Mononuclear cell (primary cell): ENCODE data around the gene DIPK1A. TPM values are rescaled to one million over a fixed set of nuclear protein-coding genes. Genes with fewer than 3 reads are reported as not detected.

Source experiments
- H3K27me3 ChIP-seq: 2 replicates; pipeline ENCODE4 v1.6.0; 2011; ENCODE audit warnings: low read length, control low read depth; ENCODE audit not compliant: insufficient read depth
- H3K4me1 ChIP-seq: 2 replicates; pipeline ENCODE4 v1.5.1; 2011; ENCODE audit warnings: mild to moderate bottlenecking, low read length, control low read depth; ENCODE audit not compliant: insufficient read depth
- H3K4me3 ChIP-seq: 2 replicates; pipeline ENCODE4 v1.5.1; 2011; ENCODE audit warnings: mild to moderate bottlenecking, low read length, moderate library complexity
- H3K9me3 ChIP-seq: 2 replicates; pipeline ENCODE4 v1.5.1; 2011; ENCODE audit warnings: low read depth, mild to moderate bottlenecking, control low read depth, low read length
- total RNA-seq: library from RNA; depleted of rRNA; stranded (reverse); fragments of >200 nt; gene quantifications from one replicate; pipeline ENCODE4 v1.2.3, GENCODE V29; 2012

DIPK1A gene
- total RNA-seq, 1 donor: 6.8 TPM

DNA sequence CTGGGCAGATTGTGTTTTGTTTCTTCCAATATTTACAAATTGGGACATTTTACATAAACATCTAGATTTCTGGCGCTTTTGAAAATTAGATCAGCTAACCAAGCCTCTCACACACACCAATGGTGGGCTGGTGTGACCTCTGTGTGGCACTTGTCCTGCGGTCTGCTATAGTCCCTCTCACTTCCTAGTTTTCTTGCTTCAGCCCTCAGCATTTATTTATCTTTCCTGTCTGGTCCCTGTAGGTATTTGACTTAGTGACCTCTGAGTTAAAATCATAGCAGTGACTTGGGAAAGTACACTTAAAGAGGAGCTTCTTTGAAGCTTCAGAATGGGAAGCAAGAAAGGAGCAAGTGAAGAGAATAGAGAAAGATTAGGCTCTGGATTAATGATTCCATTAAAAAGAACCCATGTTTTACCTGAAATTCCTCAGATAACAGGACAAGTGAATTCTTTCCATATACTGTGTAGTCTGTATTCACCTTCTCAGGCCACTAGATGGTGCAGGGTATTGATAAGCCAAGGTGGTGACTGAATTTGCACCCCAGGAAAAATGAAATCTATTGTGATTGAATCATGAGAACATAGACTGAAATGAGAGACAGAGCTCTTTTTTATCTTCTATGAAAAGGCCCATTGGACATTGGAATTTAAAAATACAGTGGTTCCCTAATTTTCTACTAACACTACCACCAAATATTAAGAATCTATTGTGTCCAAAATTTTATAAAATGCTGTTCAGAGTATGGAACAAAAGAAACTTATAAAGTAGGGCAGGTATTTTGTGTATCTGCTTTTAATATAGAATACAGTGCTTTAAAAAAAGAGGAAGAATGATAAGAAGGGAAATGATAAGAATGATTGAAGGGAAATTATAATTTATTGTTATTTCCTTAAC lies 7.1 kb upstream of the DIPK1A start:
- no peaks in the 10 kb centered on the region for H3K27me3 ChIP-seq
- peaks cover 59% of the 10 kb centered on the region for H3K4me1 ChIP-seq
- H3K9me3 ChIP-seq: no peaks in the 10 kb centered on the region
- no peak overlapping the region for H3K4me3 ChIP-seq

- Histone ChIP-seq H3K4me1 (peaks cover 67% of the 10 kb centered on the region), H3K27me3 (no peaks in the 10 kb centered on the region), H3K4me3 (no peak overlapping the region), H3K9me3 (no peaks in the 10 kb centered on the region)
These were observed 3.7 kb upstream of the DIPK1A start for GRCh38 chr1:92964998-92965397.

- H3K9me3 ChIP-seq: no peaks in the 10 kb centered on the region
- no peak overlapping the region for H3K4me3 ChIP-seq
- peaks cover 68% of the 10 kb centered on the region for H3K4me1 ChIP-seq
- H3K27me3 ChIP-seq: no peaks in the 10 kb centered on the region
These were observed 3.1 kb upstream of the DIPK1A start for GRCh38 chr1:92964316-92964715.

GRCh38 chr1:92961896-92962752 lies 862 bp upstream of the DIPK1A start:
- H3K4me1 ChIP-seq: peaks cover 65% of the 10 kb centered on the region
- H3K27me3 ChIP-seq: no peaks in the 10 kb centered on the region
- H3K9me3 ChIP-seq: no peaks in the 10 kb centered on the region
- H3K4me3 ChIP-seq: peak overlapping the region; percentile 62

- Histone ChIP-seq H3K4me3 (peak overlapping the region; percentile 62), H3K4me1 (peaks cover 68% of the 10 kb centered on the region)
These were observed 699 bp downstream of the DIPK1A start for GRCh38 chr1:92960395-92961130.

DNA sequence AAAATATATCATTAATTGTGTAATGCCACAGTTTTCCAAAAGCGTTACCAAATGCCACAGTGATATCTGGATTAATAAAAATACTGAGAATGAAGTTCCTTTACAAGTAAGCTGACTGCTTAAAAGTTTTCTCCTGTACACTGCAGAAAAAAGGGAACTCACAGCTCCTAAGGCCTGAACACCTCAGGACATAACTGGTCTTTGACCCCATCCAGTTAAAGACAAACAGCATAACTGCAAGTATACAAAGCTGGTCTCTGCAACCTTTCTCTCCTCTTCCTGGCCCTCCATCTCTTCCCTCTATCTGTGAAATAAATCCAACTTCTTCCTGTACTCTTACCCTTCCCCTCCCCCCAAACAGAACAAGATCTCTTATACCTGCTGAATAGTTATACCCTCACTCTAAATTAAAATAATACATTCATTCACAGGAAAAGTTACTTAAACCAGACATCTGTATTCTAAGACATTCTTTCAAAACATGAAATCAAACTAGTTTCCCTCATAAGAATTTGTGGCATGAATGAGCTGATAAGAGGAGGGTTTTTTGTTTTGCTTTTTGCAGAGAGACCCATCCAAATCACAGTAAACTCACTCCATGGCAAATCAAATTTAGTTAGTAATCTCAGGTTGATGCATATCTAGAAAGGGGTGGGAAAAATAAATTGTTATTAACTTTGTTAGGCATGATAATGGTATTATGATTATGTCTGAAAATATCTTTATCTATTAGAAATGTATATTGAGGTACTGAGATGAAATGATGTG lies 2.9 kb downstream of the DIPK1A start:
- H3K4me1 ChIP-seq: peaks cover 58% of the 10 kb centered on the region
- no peak overlapping the region for H3K4me3 ChIP-seq
- H3K27me3 ChIP-seq: no peaks in the 10 kb centered on the region
- no peaks in the 10 kb centered on the region for H3K9me3 ChIP-seq

More at GRCh38 chr1:92960395-92961130, 699 bp downstream of the DIPK1A start:
- no peaks in the 10 kb centered on the region for H3K9me3 ChIP-seq
- H3K27me3 ChIP-seq: no peaks in the 10 kb centered on the region

DNA sequence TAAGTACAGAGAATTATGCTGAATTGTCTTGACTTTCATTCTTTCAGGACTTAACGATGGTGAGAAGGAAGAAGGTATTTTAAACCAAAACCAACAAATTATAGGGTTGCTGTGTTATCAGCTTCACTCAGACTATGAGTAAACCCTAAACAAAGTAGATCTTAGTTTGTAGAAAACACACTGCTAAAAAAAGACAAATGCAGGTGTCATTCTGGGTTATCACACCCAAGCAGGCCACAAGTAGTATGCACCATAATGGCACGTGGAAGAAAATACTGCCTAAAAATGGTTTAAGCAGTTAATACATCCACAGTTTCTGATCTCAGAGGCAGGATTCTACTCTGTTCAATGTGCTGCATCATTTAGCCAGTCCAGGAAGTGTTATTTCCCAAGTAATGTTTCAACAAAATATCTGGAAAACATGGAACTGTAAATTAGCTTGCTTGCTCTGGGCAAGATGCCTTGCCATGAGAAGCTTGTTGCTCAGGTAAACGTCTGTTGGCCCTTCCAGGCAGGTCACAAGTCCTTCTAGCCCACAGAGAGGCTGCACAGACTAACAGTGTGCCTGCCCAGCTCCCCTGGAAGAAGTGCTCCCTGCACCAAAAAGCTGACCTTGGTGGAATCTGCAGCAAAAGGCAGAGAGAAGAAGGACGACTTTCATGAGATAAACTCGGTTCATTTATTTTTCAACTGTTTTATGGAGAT lies 4.1 kb downstream of the DIPK1A start:
- Histone ChIP-seq H3K4me3 (no peak overlapping the region), H3K9me3 (no peaks in the 10 kb centered on the region), H3K4me1 (peaks cover 58% of the 10 kb centered on the region), H3K27me3 (no peaks in the 10 kb centered on the region)

DNA sequence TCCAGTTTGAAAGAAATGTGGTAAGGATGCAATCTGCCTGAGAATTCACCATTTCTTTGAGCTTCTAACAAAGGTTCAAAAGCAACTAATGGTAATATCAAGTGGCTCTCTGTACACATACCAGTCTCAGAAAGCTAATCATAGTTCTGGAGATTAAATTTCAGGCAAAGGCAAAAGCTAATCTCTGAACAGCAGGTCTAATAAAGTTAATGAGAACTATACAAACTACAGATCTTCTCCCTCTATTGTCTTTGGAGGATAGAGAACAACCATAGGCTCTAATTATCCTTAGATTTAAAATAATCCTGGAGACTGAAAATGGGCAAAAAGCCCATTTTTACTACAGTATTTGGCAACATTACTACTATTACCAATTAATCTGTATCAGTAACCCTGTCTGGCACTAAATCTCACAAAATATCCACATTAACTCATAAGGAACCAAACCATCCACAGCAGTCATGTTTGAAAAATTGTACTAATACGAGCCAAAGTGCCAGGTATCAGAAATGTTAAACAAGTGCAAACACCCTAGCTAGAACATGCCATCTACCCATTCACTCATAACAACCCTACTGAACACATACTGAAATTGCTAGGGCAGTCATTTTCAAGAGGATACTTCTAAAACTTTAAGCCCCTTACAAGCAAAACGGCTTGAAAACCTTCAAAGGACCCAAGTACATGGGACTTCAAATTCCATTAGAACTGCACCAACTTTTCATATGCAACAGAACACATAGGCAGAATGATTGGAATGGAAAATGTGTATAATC lies 4.8 kb downstream of the DIPK1A start:
- Histone ChIP-seq H3K4me1 (peaks cover 60% of the 10 kb centered on the region), H3K4me3 (no peak overlapping the region), H3K9me3 (no peaks in the 10 kb centered on the region), H3K27me3 (no peaks in the 10 kb centered on the region)

DNA sequence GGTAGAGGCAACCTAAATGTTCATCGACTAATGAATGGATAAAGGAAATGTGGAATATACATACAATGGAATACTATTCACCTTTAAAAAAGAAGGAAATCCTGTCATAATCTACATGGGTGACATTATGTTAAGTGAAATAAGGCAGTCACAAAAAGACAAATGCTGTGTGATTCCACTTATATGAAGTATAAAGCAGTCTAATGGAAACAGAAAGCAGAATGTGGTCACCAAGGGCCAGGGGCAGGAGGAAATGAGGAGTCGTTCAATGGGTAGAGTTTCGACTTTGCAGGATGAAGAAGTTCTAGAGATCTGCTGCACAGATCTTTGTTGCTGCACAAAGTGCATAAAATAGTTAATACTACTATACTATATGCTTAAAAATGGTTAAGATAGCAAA lies 7.8 kb downstream of the DIPK1A start:
- Histone ChIP-seq H3K27me3 (no peaks in the 10 kb centered on the region), H3K9me3 (no peaks in the 10 kb centered on the region), H3K4me3 (no peak overlapping the region), H3K4me1 (peaks cover 57% of the 10 kb centered on the region)

GRCh38 chr1:92952714-92953113 lies 8.5 kb downstream of the DIPK1A start:
- no peak overlapping the region for H3K4me3 ChIP-seq
- H3K9me3 ChIP-seq: no peaks in the 10 kb centered on the region
- no peaks in the 10 kb centered on the region for H3K27me3 ChIP-seq
- H3K4me1 ChIP-seq: peaks cover 57% of the 10 kb centered on the region

- Histone ChIP-seq H3K9me3 (no peaks in the 10 kb centered on the region), H3K4me1 (peaks cover 51% of the 10 kb centered on the region), H3K27me3 (no peaks in the 10 kb centered on the region), H3K4me3 (no peak overlapping the region)
These were observed 10.1 kb downstream of the DIPK1A start for GRCh38 chr1:92951141-92951582.

DNA sequence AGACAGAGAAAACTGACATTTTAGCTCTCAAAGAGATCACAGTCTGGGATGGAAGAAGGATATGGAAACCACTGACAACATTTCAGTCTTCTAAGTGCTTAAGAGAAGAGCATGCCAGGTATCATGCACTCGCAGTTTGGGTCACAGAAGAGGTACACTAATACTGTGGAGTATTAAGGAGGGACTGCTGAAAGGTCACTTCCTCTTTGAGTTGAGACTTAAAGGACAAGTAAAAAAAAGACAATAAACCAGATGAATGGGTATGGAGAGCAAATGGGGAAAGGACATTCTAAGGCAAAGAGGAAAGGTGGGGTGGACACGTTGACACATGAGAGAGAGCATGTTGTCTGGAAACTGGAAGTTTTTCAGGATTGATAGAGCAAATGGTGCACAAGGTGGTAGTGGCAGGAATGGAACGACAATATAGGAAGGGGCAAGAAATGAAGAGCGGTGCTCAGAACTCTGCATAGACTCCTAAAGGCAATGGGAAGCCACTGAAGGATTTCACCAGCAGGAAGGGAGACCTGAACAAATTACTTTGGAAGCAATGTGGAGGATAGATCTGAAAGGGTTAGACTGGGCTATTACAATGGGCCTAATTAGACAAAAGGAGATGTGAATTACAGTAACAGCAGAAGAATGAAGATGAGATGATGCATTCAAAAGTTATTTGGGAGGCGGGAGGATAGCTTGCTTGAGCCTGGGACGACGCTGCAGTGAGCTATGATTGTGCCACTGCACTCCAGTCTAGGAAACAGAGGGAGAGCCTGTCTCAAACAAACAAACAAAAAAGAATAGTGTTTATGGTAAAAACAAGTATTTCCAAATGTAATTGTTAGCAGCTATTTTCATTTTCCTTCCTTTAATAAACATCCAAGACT lies 11.1 kb downstream of the DIPK1A start:
- no peak overlapping the region for H3K4me3 ChIP-seq
- H3K27me3 ChIP-seq: no peaks in the 10 kb centered on the region
- H3K4me1 ChIP-seq: peaks cover 52% of the 10 kb centered on the region
- no peaks in the 10 kb centered on the region for H3K9me3 ChIP-seq
